GM18517 (cell line): ENCODE data around the gene CTPS2.
"Not testable (repeated sequence)": the region's sequence is repeated elsewhere in the genome, so short reads cannot be mapped to it uniquely, and the experiment has no call there.

Experiments used
- ATAC-seq: cut with Tn5 transposase; IDR thresholded peaks from one replicate; pipeline ENCODE4 v1.9.1; 2021; ENCODE audit warnings: mild to moderate bottlenecking, moderate library complexity; ENCODE audit not compliant: unreplicated experiment

CTPS2 gene

DNA sequence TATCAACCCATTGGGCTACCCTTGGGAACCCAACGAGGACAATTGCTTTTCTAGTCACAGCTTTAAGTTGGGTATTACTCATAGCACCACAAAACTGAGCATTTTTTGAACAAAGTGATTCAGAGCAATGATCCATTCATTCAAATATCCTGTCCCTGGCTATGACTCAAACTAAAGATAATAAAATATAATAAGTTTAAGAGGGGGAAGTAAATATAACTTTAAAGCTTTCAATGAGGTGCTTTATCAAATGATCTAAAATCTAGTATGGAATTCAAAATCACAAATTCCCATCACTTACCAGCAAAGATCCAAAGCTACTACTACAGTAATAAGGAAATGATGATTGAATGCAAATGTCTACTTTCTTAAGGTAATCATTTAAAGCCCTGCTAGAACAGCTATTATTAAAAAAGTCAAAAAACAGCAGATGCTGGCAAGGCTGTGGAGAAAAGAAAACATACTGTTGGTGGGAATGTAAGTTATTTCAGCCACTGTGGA, 102.3 kb downstream of the CTPS2 start:
- no peak for ATAC-seq

DNA sequence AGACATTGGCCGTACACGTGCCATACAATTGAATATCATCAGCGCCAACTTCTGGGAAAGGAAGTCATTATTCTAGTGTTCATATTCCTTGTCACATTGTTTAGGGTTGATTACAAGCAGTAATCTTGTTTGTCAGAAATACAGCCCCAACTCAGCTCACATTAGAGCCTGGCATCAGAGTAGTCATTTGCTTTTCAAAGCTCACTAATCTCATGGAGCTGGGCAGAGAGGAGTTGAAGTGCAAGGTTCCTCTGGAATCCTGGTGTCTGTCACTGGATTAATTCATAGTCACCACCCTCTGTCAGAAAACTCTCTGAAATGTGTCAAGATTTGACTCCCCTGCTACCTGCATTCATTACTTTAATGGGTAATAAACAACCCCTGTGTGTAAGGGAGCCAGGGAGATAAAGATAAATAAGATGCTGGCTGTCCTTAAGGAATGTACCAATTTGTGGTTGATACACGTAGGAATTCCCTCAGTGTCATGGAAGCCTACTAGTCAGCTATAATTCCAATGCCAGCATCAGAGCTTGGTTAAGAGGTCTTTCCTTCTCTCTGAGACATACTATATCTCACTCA, 106.2 kb downstream of the CTPS2 start:
- ATAC-seq: no peak

DNA sequence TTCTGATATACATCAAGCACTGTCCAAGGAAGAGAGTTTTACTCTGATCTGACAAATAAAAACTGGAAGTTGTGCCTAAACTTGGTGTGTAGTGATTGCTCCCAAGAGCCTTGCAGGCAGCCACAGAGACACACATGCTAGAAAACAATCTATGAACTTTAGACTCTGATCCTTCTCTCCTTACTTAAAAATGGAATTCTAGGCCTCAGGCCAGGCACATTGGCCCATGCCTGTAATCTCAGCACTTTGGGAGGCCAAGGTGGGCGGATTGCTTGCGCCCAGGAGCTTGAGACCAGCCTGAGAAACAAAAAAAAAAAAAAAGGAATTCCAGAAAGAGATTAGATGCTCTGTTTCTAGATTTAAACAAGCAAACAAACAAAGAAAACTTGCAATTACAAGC, 108.1 kb downstream of the CTPS2 start:
- no peak for ATAC-seq

DNA sequence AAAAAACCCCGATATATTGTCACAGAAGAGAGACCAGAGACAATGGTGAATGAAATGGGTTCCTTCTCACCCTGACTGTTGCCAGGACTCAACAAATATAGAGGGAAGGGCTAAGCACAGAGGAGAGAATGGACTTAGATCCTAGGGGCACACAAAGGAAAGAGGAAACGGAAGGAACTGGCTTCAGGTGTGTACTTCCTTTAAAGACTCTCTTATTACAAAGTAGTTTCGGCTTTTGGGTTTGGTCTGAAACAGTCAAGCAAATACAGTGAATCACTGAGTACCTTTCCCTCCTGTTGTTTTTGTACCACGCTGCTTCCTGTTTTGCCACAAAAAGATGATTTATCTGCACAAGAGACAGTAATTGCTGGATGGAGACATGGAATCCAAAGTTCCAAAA, 108.6 kb downstream of the CTPS2 start:
- ATAC-seq: no peak

DNA sequence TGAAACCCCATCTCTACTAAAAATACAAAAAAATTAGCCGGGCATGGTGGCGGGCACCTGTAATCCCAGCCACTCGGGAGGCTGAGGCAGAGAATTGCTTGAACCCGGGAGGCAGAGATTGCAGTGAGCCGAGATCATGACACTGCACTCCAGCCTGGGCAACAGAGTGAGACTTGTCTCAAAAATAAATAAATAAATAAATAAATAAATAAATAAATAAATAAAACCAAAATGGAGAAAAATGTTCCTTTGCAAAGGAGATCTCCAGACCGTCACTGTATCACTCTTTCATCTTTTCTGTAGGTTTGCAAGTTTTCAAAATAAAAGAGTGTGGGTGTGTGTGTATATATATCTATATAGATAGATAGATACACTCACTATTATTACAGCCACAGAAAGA, 109.2 kb downstream of the CTPS2 start:
- ATAC-seq: not testable (repeated sequence)

DNA sequence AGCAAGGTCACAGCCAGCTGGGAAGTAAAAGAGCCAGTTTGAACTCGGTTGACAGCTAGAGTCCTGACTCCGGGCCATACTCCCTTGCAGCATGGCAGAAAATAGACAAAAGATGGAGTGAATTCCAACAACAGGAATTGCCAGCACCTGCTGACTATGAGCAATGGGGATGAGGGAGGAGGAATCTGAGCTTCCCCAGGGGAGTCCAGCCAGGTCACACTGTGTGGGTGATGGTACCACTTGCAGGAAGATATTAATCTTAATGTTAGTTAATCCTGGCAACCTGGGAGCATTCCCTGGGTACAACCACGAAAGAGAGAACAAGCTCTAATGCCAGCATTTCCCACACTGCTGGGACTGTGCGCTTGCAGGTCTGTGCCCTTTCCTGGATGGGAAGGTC, 110.6 kb downstream of the CTPS2 start:
- no peak for ATAC-seq

- ATAC-seq: no peak
Measured at GRCh38 chrX:16594490-16594889, 118.0 kb downstream of the CTPS2 start.

DNA sequence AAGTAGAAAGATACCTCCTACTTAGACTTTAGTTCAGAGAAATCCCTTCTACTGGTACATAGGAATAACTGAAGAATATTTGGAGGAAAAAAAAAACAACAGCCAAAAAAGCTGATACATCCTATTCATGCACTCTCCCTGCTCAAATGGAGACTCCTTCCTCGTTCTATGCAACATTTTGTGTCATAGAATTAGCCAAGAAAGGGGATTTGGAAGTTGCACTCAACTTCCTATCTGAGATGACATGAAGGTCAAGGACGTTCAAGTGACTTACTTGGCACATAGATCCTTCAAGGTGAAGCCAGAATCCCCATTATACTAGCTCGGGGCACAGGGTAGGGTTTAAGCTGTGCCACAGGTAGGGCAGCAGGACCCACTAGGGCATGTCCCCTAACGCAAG, 118.7 kb downstream of the CTPS2 start:
- ATAC-seq: no peak

DNA sequence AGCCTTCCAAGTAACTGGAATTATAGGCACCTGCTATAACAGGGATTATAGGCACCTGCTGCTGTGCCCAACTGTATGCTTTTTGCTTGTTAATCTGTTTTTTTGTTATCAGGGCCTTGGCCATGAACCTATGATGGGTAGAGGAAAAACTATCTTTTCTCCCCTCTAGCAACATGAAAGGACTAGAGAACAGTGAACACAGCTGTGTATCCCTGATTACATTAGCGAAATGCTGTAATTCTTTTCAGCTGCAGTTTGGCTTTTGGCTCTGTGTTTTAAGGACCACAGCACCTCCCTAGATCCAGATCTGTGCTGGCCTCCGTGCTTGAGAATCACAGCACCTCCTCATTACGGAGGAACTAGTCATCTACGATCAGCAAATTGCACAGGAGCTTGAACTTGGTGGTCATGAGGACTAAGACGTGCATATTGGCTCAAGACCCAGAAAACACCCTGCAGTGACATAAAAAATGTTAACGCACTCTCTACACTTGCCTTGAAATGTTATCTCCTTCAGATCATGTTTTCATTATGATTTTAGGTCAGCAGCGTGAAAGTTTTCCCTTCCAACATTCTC, 120.2 kb downstream of the CTPS2 start:
- ATAC-seq: no peak

DNA sequence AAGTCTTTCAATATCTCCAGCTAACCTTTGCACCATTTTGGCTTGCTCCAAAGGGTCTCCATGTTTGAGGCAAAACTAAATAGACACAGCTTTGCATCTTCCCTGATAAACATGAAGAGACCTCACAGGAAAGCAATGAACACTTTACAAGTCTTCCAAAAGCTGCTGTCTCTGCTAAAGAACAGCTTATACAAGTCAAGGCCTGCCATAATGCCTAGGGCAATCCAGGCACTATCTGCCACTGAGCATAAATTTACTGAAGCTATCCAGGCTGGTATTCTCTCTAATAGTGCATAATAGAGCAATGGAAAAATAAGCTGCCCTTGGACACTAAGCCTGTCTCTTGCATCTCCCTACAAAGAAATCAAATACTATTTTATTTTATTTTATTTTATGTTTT, 122.6 kb downstream of the CTPS2 start:
- no peak for ATAC-seq

GRCh38 chrX:16589211-16589610, 123.3 kb downstream of the CTPS2 start:
- ATAC-seq: no peak

DNA sequence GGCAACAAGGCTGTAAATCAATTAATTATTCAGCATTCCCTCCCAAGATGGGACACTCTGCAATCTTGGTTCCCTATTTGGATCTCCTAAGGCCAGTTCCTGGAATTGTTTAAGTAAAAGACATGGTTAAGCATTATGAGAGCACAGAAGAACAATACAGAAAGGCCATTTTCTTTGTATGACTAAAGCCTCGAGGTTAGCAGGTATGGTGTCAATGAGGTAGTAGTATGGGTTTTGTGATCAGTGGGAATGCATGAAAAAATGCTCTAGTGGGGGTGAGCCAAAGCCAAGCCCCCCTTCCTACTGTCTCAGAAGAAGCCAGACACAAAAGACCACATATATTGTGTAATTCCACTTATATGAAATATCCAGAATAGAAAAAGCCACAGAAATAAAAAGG, 124.2 kb downstream of the CTPS2 start:
- no peak for ATAC-seq

GRCh38 chrX:16587836-16588235, 124.6 kb downstream of the CTPS2 start:
- no peak for ATAC-seq

- no peak for ATAC-seq
Measured at GRCh38 chrX:16586377-16587112, 125.9 kb downstream of the CTPS2 start.

DNA sequence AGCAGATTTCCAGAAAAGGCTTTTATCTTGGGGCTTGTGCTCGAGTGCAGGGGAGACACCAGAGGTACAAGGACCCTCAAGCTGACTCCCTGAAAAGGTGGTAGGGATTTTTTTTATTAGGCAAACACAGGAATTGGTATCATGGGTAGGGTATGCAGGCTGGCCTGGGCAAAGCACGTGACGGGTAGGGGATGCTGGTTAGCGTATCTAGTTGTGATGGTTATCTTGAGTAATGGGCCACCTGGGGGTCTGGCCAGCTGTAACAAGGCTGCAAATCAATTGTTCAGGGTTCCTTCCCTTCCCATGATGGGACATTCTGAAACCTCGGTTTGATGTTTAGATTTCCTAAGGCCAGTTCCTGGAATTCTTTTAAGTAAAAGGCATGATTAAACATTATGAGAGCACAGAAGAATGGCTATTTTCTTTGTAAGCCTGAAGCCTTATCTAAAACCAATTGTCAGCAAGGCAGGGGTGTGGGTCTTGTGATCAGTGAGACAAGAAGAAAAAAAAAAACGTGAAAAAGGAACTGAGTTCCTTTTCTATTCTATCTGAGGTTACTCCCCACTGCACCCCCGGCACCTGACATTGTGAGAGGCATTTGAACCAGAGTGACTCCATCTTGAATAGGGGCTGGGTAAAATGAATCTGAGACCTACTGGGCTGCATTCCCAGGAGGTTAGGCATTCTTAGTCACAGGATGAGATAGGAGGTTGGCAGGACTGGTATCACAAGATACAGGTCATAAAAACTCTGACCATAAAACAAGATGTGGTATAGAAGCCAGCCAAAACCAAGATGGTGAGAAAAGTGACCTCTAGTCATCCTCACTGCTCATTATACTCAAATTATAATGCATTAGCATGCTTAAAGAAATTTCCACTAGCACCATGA, 126.7 kb downstream of the CTPS2 start:
- no peak for ATAC-seq

DNA sequence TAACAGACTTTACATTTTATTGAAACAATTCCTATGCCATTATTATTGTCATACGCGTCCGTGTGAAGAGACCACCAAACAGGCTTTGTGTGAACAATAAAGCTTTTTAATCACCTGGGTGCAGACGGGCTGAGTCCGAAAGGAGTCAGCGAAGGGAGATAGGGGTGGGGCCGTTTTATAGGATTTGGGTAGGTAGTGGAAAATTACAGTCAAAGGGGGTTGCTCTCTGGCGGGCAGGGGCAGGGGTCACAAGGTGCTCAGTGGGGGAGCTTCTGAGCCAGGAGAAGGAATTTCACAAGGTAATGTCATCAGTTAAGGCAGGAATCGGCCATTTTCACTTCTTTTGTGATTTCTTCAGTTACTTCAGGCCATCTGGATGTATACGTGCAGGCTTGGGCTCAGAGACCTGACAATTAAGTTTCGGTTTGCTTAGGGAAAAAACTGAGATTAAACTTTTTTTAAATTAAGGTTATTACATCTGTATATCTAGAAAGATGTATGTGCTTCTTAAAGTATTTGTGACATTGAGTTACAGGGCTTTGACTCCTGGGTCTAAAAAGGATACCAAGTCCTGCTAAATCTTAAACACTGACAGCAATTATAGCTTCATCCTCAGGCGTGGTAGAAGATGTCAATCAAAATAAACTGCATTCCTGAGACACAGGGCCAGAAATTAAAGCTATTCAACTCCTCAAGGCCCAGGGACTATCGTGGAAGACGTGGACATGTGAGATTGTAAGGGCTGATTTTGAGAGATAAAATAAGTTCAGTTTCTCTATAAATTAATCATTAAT, 132.3 kb downstream of the CTPS2 start:
- ATAC-seq: not testable (repeated sequence)

DNA sequence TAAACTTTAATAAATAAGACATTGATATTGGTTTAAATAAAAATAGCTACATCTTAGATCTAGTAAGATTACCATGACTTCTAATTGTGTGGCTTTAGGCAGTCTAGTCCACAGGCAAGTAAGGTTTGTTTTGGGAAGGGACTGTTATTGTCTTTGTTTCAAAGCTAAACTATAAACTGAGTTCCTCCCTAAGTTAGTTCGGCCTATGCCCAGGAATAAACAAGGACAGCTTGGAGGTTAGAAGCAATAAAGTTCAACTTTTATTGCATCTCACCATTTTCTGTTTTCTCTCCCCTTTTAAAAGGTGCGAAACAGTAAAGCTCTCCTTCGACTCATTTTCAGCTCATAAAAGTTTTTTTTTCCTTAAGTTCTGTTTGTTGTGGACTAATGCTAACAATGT, 133.0 kb downstream of the CTPS2 start:
- no peak for ATAC-seq

DNA sequence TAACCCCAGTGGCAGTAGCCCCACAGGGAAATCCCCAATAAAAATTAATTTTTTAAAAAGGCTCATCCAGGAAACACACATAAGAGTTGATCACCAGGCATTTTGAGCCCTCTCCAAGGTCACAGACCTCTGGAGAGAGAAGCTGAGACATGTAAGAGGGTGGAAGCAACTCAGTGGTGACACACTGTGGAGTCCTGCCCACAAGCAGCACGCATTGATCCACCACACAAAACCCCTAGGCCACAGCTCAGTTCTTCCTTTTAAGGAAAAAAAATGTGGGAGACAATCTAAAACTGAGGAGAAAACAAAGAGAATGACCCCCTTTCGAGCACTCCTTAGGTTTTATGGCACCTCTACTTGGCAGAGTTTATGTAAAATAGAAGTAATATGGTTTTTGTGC, 134.3 kb downstream of the CTPS2 start:
- ATAC-seq: no peak

GRCh38 chrX:16577483-16578029, 134.9 kb downstream of the CTPS2 start:
- ATAC-seq: no peak

GRCh38 chrX:16575388-16575787, 137.1 kb downstream of the CTPS2 start:
- not testable (repeated sequence) for ATAC-seq
